Naive thymus-derived CD4-positive, alpha-beta T cell (primary cell): ENCODE results near the gene SREBF2. TPM values are rescaled to one million over a fixed set of nuclear protein-coding genes. Genes with fewer than 3 reads are reported as not detected.
A peak's percentile ranks its signal among the peaks of the same experiment; 100 is the strongest.

Experiments used
- ATAC-seq: fragments of 150-1000 bp; cut with Tn5 transposase; 2 replicates; pipeline ENCODE4 v1.10.0; 2021; ENCODE audit warnings: mild to moderate bottlenecking, moderate library complexity
- CTCF ChIA-PET: fragments of 350-600 bp; sonication (Branson Sonifier 250); formaldehyde crosslinking; loops from one replicate; lab custom pipeline; 2021; ENCODE audit warnings: antibody characterized with exemption; lab: Charles Lee
- POLR2A ChIA-PET: fragments of 350-600 bp; sonication (Branson Sonifier 250); formaldehyde crosslinking; loops from one replicate; lab custom pipeline; 2021; ENCODE audit warnings: antibody characterized with exemption, inconsistent platforms; lab: Charles Lee
- DNase-seq, 9 donors: peaks; one replicate each; pipeline versions ENCODE4 v3.0.0 to v3.0.0-alpha.2; 2020 to 2022; ENCODE audit warnings: mixed read lengths in 1 of 9
- H3K27ac ChIP-seq: one replicate; pipeline ENCODE4 v1.7.0; 2013; ENCODE audit warnings: mild to moderate bottlenecking, low read depth, low read length, moderate library complexity
- H3K27me3 ChIP-seq, 2 donors: one replicate each; pipeline ENCODE4 v1.7.0; 2013; ENCODE audit warnings: low read length in 2 of 2, mild to moderate bottlenecking in 2 of 2, moderate library complexity in 2 of 2; ENCODE audit not compliant: control insufficient read depth in 2 of 2, insufficient read depth in 2 of 2
- H3K36me3 ChIP-seq, 3 experiments: 1 replicate in 2 of 3; 2 replicates in 1 of 3; pipeline ENCODE4 v1.7.0; 2013; ENCODE audit warnings: low read length in 3 of 3, mild to moderate bottlenecking in 3 of 3, moderate library complexity in 1 of 3; ENCODE audit not compliant: insufficient read depth in 3 of 3, control insufficient read depth in 2 of 3
- H3K4me1 ChIP-seq, 2 donors: one replicate each; pipeline ENCODE4 v1.7.0; 2013; ENCODE audit warnings: low read length in 2 of 2, mild to moderate bottlenecking in 2 of 2, moderate library complexity in 1 of 2; ENCODE audit not compliant: control insufficient read depth in 2 of 2, insufficient read depth in 2 of 2
- H3K4me3 ChIP-seq: 2 replicates; pipeline ENCODE4 v1.7.0; 2013; ENCODE audit warnings: mild to moderate bottlenecking, low read length
- H3K9me3 ChIP-seq, 3 experiments: 1 replicate in 2 of 3; 2 replicates in 1 of 3; pipeline ENCODE4 v1.7.0; 2013; ENCODE audit warnings: low read length in 3 of 3; ENCODE audit not compliant: control insufficient read depth in 2 of 3
- H3K27ac Mint-ChIP-seq, 9 donors: one replicate each; pipeline ENCODE4 v1.8.0; 2020 to 2022; ENCODE audit warnings: mixed read lengths in 9 of 9, mild to moderate bottlenecking in 8 of 9, moderate library complexity in 5 of 9, inconsistent platforms in 2 of 9
- H3K27me3 Mint-ChIP-seq, 5 donors: one replicate each; pipeline ENCODE4 v1.8.0; 2021 to 2022; ENCODE audit warnings: mixed read lengths in 5 of 5, mild to moderate bottlenecking in 1 of 5
- H3K36me3 Mint-ChIP-seq, 5 donors: one replicate each; pipeline ENCODE4 v1.8.0; 2020 to 2022; ENCODE audit warnings: mixed read lengths in 5 of 5, mild to moderate bottlenecking in 3 of 5, inconsistent platforms in 1 of 5
- H3K4me1 Mint-ChIP-seq, 7 donors: one replicate each; pipeline ENCODE4 v1.8.0; 2020 to 2022; ENCODE audit warnings: mixed read lengths in 7 of 7, mild to moderate bottlenecking in 3 of 7, inconsistent platforms in 1 of 7
- H3K4me3 Mint-ChIP-seq, 10 donors: one replicate each; pipeline ENCODE4 v1.8.0; 2020 to 2022; ENCODE audit warnings: mild to moderate bottlenecking in 10 of 10, mixed read lengths in 10 of 10, moderate library complexity in 6 of 10, inconsistent platforms in 2 of 10
- H3K9me3 Mint-ChIP-seq, 11 donors: one replicate each; pipeline ENCODE4 v1.8.0; 2020 to 2022; ENCODE audit warnings: mixed read lengths in 11 of 11, mild to moderate bottlenecking in 4 of 11, inconsistent platforms in 1 of 11, moderate library complexity in 1 of 11
- intact Hi-C, 2 donors: fragments of 100-400 bp; cut with micrococcal nuclease; formaldehyde crosslinking; loops; one replicate each; pipeline ENCODE4 v1.15.1; 2023
- polyA plus RNA-seq, 2 donors: library from polyadenylated mRNA; unstranded; fragments of 300-500 nt; fragmentation: Illumina TruSeq; gene quantifications; one replicate each; pipeline ENCODE4 v1.2.3, GENCODE V29; 2021
- total RNA-seq, 6 experiments: library from RNA in 5 of 6; stranded (reverse) in 5 of 6; gene quantifications; 1 replicate in 5 of 6; 2 replicates in 1 of 6; pipeline ENCODE4 v1.2.3 and lab custom pipeline; 2021 to 2026

Gene SREBF2
- total and polyA plus RNA-seq, 7 experiments from 2014 or later, result 17.4 to 117 (median 84.0) TPM

DNA sequence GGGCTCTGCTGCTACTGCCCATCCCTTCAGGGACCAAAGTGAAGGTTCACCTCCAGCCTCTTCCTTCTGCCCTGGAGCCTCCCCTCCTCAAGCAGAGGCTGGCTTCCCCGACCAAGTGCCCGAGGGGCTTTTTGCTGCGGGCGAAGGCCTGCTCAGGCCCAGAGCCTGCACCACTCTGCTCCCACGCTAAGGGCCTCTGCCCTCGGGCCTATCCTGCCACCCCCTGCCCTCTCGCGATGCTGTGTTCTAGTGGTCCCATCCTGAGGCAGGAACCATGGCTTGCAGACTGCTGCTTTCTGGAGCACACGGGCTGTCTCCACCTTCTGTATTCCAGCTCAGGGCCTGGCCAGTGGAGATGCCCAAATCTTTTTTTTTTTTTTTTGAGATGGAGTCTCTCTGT is 102.6 kb downstream of the SREBF2 start:
- H3K27ac ChIP-seq, result no peak overlapping the region
- H3K4me1 ChIP-seq, result peaks cover 13 to 20% of the 10 kb centered on the region in 2 donors
- peaks cover 14 to 23% (median 19%) of the 10 kb centered on the region in 7 donors for H3K4me1 Mint-ChIP-seq

DNA sequence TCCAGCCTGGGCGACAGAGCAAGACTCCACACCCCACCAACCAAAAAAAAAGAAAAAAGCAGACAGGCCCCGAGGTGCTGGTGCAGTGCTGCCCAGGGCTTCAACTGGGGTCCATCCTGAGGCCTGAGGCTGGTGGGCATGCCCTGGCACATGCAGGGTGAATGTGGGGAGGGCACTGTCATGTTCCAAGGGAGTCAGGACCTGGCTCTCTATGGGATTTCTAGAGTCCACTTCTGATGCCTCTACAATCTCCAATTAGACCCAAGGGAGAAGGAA is 103.9 kb downstream of the SREBF2 start:
- H3K4me1 ChIP-seq, result peaks cover 20 to 28% of the 10 kb centered on the region in 2 donors
- no peak overlapping the region for H3K4me3 ChIP-seq
- H3K36me3 ChIP-seq, result no peaks in the 10 kb centered on the region
- H3K27me3 ChIP-seq, result no peaks in the 10 kb centered on the region
- ATAC-seq (no peak), DNase-seq (no peak)
- H3K36me3 Mint-ChIP-seq, result peaks cover 0 to 13% (median 0%) of the 10 kb centered on the region in 5 donors
- POLR2A ChIA-PET, result interaction anchor here (1.1 to 1.6 kb wide), 2 partner anchors 8 to 17 kb away, joined by 3 to 4 read pairs; no protein-coding TSS in a partner anchor
- intact Hi-C loops, result no loop called here
- H3K27ac ChIP-seq, result no peak overlapping the region
- no peak overlapping the region for H3K4me3 Mint-ChIP-seq
- peaks cover 0 to 9% (median 0%) of the 10 kb centered on the region in 11 donors for H3K9me3 Mint-ChIP-seq
- H3K4me1 Mint-ChIP-seq, result peaks cover 20 to 34% (median 31%) of the 10 kb centered on the region in 7 donors
- peak overlapping the region in 3 of 9 donors; percentile 20 to 76 (median 33) for H3K27ac Mint-ChIP-seq
- peaks cover 0 to 2% (median 0%) of the 10 kb centered on the region in 5 donors for H3K27me3 Mint-ChIP-seq
- CTCF ChIA-PET, result interaction anchor here (1.3 kb wide), 1 partner anchor 11 kb away, joined by 4 read pairs; no protein-coding TSS in a partner anchor
- no peaks in the 10 kb centered on the region for H3K9me3 ChIP-seq

More for the DNA sequence above, 102.6 kb downstream of the SREBF2 start:
- Mint-ChIP-seq H3K27ac (no peak overlapping the region), H3K27me3 (peaks cover 0 to 2% (median 0%) of the 10 kb centered on the region in 5 donors), H3K36me3 (peaks cover 0 to 9% (median 0%) of the 10 kb centered on the region in 5 donors), H3K4me3 (no peak overlapping the region), H3K9me3 (peaks cover 0 to 9% (median 0%) of the 10 kb centered on the region in 11 donors)
- CTCF ChIA-PET, result interaction anchor here (0.6 kb wide), 1 partner anchor 238 kb away, joined by 3 read pairs; no protein-coding TSS in a partner anchor
- POLR2A ChIA-PET, result no interaction called here
- Histone ChIP-seq H3K27me3 (no peaks in the 10 kb centered on the region), H3K36me3 (no peaks in the 10 kb centered on the region), H3K4me3 (no peak overlapping the region), H3K9me3 (no peaks in the 10 kb centered on the region)
- no peak for DNase-seq
- intact Hi-C loops, result no loop called here
- no peak for ATAC-seq

DNA sequence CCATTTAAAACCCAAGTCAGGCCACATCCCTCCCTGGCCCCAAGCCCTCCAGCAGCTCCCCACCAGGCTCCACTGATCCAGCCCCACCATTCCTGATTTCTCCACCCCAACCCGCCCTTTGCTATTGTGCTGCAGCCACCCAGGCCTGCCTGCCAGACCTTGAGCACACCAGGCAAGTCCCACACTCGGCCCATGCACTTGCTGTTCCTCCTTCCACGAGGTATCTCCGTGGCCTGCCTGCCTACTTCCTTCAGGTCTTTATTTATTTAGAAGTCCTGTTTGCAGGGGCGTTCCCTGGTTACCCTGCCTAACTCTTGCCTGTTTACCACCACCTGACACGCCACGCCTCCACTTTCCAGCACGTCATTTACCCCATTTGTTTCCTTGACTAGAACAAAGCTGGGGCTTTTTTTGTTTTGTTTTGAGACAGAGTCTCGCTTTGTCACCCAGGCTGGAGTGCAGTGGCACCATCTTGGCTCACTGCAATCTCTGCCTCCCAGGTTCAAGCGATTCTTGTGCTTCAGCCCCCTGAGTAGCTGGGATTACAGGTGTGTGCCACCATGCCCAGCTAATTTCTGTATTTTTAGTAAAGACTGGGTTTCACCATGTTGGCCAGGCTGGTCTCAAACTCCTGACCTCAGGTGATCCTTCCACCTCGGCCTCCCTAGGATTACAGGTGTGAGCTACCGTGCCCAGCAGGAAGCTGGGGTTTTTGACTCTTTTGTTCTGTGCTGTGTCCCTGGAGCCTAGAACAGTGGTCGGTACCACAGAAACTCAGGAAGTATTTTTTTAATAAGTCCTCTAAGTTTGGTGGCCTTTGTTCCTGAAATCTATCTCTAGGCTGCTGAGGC is 107.3 kb downstream of the SREBF2 start:
- Histone ChIP-seq H3K4me3 (peak overlapping the region; percentile 49), H3K4me1 (peaks cover 20 to 28% of the 10 kb centered on the region in 2 donors), H3K9me3 (no peaks in the 10 kb centered on the region), H3K36me3 (no peaks in the 10 kb centered on the region), H3K27ac (peak overlapping the region; percentile 92), H3K27me3 (no peaks in the 10 kb centered on the region)
- H3K4me1 Mint-ChIP-seq, result peaks cover 20 to 49% (median 31%) of the 10 kb centered on the region in 7 donors
- H3K36me3 Mint-ChIP-seq, result peaks cover 0 to 23% (median 0%) of the 10 kb centered on the region in 5 donors
- DNase-seq (peak; percentile 63 to 99 (median 95)), ATAC-seq (peak; percentile 88)
- H3K9me3 Mint-ChIP-seq, result peaks cover 0 to 9% (median 0%) of the 10 kb centered on the region in 11 donors
- CTCF ChIA-PET, result interaction anchor here (0.7 to 3.6 kb wide), 29 partner anchors 14 to 276 kb away, joined by 3 to 52 read pairs (median 4); partner anchors contain the start of genes MEI1, SNU13, SREBF2 and TNFRSF13C
- POLR2A ChIA-PET, result interaction anchor here (0.6 to 3.8 kb wide), 31 partner anchors 9 to 503 kb away, joined by 3 to 61 read pairs (median 4); partner anchors contain the start of genes CCDC134, MEI1, SHISA8 and SMDT1
- H3K4me3 Mint-ChIP-seq, result peak overlapping the region; percentile 75 to 91 (median 86)
- intact Hi-C loops, result loop anchor here (1.0 to 10.0 kb wide), 11 partner anchors 13 to 845 kb away; partner anchors contain the start of genes SNU13 (in 2 of the 2), SREBF2 (in 2 of the 2), CCDC134 (in 1 of the 2) and EP300 (in 1 of the 2)
- H3K27ac Mint-ChIP-seq, result peak overlapping the region; percentile 96 to 100 (median 100)
- peaks cover 0 to 2% (median 0%) of the 10 kb centered on the region in 5 donors for H3K27me3 Mint-ChIP-seq

DNA sequence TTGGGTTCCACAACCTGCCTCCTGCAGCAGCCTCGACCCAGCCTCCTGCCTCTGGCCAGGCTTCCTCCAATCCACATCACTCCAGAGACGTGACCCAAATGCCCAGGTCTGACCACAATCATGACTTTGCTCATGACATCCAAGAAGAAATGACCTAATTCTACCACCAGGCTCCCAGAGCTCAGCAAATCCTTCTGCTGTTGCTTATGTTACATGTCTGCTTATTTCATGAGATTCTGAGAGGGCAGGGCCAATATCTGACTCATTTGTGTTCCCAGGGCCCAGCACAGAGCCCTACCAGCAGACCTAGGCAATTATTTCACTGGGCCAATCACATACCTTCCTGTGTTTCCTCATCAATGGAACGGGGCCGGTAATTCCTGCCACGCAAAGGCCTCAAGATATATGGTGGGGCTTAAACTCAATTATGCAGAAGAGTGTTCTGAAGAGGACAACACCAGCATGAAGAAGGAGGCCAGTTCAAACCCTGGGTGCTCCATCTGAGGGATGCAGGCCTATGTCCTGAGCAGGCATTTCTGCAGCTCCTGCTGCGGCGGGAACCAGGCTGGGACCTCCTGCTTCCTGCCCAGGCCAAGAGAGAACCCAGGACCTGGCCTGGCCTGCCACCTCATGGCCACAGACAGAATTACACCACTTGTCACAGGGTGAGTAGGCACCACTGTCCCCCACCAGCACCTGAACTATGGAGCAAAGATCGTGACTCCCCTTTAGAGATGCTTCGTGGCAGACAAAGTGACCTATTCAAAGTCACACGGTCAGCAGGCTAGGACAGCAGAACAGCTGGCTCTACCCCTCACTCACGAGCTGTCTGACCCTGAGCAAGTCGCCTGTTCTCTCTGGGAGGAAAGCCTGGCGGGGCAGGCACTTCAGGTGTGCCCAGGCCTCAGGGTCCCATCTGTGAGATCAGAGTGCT is 108.2 kb downstream of the SREBF2 start:
- H3K4me3 Mint-ChIP-seq, result peak overlapping the region; percentile 57 to 91 (median 82)
- Histone ChIP-seq H3K4me1 (peaks cover 20 to 31% of the 10 kb centered on the region in 2 donors), H3K4me3 (peak overlapping the region; percentile 16), H3K9me3 (no peaks in the 10 kb centered on the region), H3K27me3 (no peaks in the 10 kb centered on the region), H3K27ac (peak overlapping the region; percentile 92), H3K36me3 (no peaks in the 10 kb centered on the region)
- POLR2A ChIA-PET, result interaction anchor here (0.6 to 3.8 kb wide), 26 partner anchors 13 to 496 kb away, joined by 3 to 61 read pairs (median 5); partner anchors contain the start of genes CCDC134, MEI1, SHISA8 and SMDT1
- ATAC-seq, result peak; percentile 74
- CTCF ChIA-PET, result interaction anchor here (0.5 to 3.6 kb wide), 34 partner anchors 15 to 323 kb away, joined by 3 to 52 read pairs (median 4); partner anchors contain the start of genes CCDC134, MEI1, SNU13 and SREBF2
- intact Hi-C loops, result loop anchor here (1.0 to 10.0 kb wide), 17 partner anchors 14 to 846 kb away; partner anchors contain the start of genes SNU13 (in 2 of the 2), SREBF2 (in 2 of the 2), TNFRSF13C (in 2 of the 2) and CCDC134 (in 1 of the 2)
- peak overlapping the region; percentile 96 to 100 (median 100) for H3K27ac Mint-ChIP-seq
- H3K27me3 Mint-ChIP-seq, result peaks cover 0 to 2% (median 0%) of the 10 kb centered on the region in 5 donors
- DNase-seq, result peak; percentile 72 to 89 (median 85)
- peaks cover 25 to 55% (median 31%) of the 10 kb centered on the region in 7 donors for H3K4me1 Mint-ChIP-seq
- H3K36me3 Mint-ChIP-seq, result peaks cover 0 to 26% (median 0%) of the 10 kb centered on the region in 5 donors
- H3K9me3 Mint-ChIP-seq, result peaks cover 0 to 9% (median 0%) of the 10 kb centered on the region in 11 donors

DNA sequence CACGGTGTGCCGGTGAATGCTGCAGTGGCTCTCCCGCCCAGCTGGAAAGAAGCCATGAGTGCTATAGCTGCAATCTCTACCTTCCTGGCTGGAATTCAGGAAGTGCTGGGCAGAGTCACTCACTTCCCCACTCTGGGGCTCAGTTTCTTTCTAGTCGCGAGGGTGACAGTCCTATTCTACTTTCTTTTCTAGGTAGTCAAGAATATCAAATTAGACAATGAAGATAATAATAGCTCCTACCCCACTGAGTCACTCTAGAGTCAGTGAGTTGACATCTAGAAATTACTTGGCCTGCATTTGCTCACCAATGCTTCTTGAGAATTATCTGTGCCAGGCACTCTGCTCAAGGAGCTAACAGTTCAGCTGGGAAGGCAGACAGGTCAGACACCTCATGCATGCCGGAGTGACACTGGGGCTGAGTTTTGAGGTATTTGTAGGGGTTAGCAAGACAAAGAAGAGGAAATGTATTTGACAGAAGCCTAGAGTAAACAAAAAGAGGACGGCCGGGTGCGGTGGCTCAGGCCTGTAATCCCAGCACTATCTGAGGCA is 110.8 kb downstream of the SREBF2 start:
- Mint-ChIP-seq H3K27me3 (peaks cover 0 to 2% (median 0%) of the 10 kb centered on the region in 5 donors), H3K36me3 (peaks cover 0 to 26% (median 0%) of the 10 kb centered on the region in 5 donors), H3K4me3 (peak overlapping the region in 4 of 10 donors; percentile 26 to 71 (median 51)), H3K4me1 (peaks cover 27 to 71% (median 36%) of the 10 kb centered on the region in 7 donors), H3K27ac (peak overlapping the region in 3 of 9 donors; percentile 4 to 89 (median 76)), H3K9me3 (peaks cover 0 to 9% (median 0%) of the 10 kb centered on the region in 11 donors)
- DNase-seq (no peak), ATAC-seq (no peak)
- Histone ChIP-seq H3K4me1 (peaks cover 27 to 32% of the 10 kb centered on the region in 2 donors), H3K27me3 (no peaks in the 10 kb centered on the region), H3K9me3 (no peaks in the 10 kb centered on the region), H3K36me3 (no peaks in the 10 kb centered on the region), H3K4me3 (no peak overlapping the region), H3K27ac (no peak overlapping the region)
- intact Hi-C loops, result loop anchor here in 1 of 2 donors (10.0 kb wide), 2 partner anchors 499 to 849 kb away; partner anchors contain the start of genes EP300 and TOB2
- CTCF ChIA-PET, result interaction anchor here (0.6 to 2.6 kb wide), 5 partner anchors 110 to 673 kb away, joined by 3 to 14 read pairs (median 4); partner anchors contain the start of gene MEI1
- POLR2A ChIA-PET, result interaction anchor here (2.2 kb wide), 1 partner anchor 112 kb away, joined by 9 read pairs; the partner anchor contains the start of gene SREBF2
